Heart right ventricle (tissue), 16 donors: Measurements from ENCODE around the gene MIB2. TPM values are rescaled to one million over a fixed set of nuclear protein-coding genes. Genes with fewer than 3 reads are reported as not detected.
"Not testable (repeated sequence)": the region's sequence is repeated elsewhere in the genome, so short reads cannot be mapped to it uniquely, and the experiment has no call there.

Source experiments
- ATAC-seq, 8 donors: fragments of 200-7000 bp; cut with Tn5 transposase; one replicate each; pipeline ENCODE4 v1.9.1; 2020; ENCODE audit warnings: mild to moderate bottlenecking in 8 of 8, moderate library complexity in 8 of 8, moderate number of reproducible peaks in 1 of 8
- DNase-seq, 2 donors: peaks; one replicate each; pipeline ENCODE4 v3.0.0-alpha.2; 2020
- H3K27ac ChIP-seq, 10 donors: fragments of 200-600 bp; sonication (generic) in 2 of 10; one replicate each; pipeline versions ENCODE4 v1.5.0 to v1.8.0; 2020 to 2022; ENCODE audit warnings: mild to moderate bottlenecking in 3 of 10
- H3K27me3 ChIP-seq, 7 donors: fragments of 200-600 bp; one replicate each; pipeline ENCODE4 v1.8.0; 2021 to 2022; ENCODE audit warnings: mild to moderate bottlenecking in 2 of 7
- H3K36me3 ChIP-seq, 9 donors: fragments of 200-600 bp; sonication (generic) in 1 of 9; one replicate each; pipeline versions ENCODE4 v1.5.0 to v1.8.0; 2020 to 2022; ENCODE audit warnings: mild to moderate bottlenecking in 2 of 9
- H3K4me1 ChIP-seq, 9 donors: fragments of 200-600 bp; sonication (generic) in 1 of 9; one replicate each; pipeline versions ENCODE4 v1.5.0 to v1.8.0; 2020 to 2022; ENCODE audit warnings: mild to moderate bottlenecking in 4 of 9
- H3K4me3 ChIP-seq, 10 donors: fragments of 200-600 bp; sonication (generic) in 2 of 10; one replicate each; pipeline versions ENCODE4 v1.5.0 to v1.8.0; 2020 to 2022; ENCODE audit warnings: mild to moderate bottlenecking in 7 of 10, moderate library complexity in 2 of 10
- H3K9me3 ChIP-seq, 11 donors: fragments of 200-600 bp in 10 of 11; sonication (generic) in 2 of 11; one replicate each; pipeline versions ENCODE4 v1.5.0 to v1.8.0; 2013 to 2022; ENCODE audit warnings: mild to moderate bottlenecking in 2 of 11, control low read depth in 1 of 11, moderate library complexity in 1 of 11
- CTCF ChIP-seq, 9 donors: fragments of 200-600 bp; sonication (generic) in 2 of 9; IDR thresholded peaks; one replicate each; pipeline versions ENCODE4 v1.5.0 to v1.8.0; 2021 to 2022; ENCODE audit warnings: antibody characterized with exemption in 9 of 9, mild to moderate bottlenecking in 5 of 9, moderate library complexity in 1 of 9
- WGBS, 2 donors: extraction: QIAGEN DNeasy Blood & Tissue Kit; methylation state at CpG; one replicate each; pipeline ENCODE4 v1.1.7; 2013; ENCODE audit warnings: inconsistent platforms in 1 of 2; 5-methylcytosine and 5-hydroxymethylcytosine counted together
- intact Hi-C, 10 donors: fragments of 100-400 bp; cut with DNase I; formaldehyde crosslinking; loops; one replicate each; pipeline versions ENCODE4 v1.11.1 to v1.14.2; 2022
- polyA plus RNA-seq, 2 donors: library from polyadenylated mRNA; stranded (reverse); fragments of 200-250 nt; gene quantifications; one replicate each; pipeline ENCODE4 v1.2.3, GENCODE V29; 2013
- total RNA-seq, 10 donors: library from RNA; stranded (reverse); fragmentation: NEBNext Ultra II Directional in 3 of 10; extraction: Animal tissue kit (Norgen Biotek cat#: 25700) in 3 of 10; gene quantifications; one replicate each; pipeline versions ENCODE4 v1.2.1 to v1.2.4, GENCODE V29; 2021 to 2023
- donor health status: Arrhythmogenic right ventricular cardiomyopathy.
- donor health status: ischemic (EF 13 %, LVEDD 7.1; RV severe dilation, severe dysfunction).
- donor health status: healthy with polysubstance abuse.
- donor health status: DM: no; HTN: yes; CAD: no.
- donor health status: DM: no; HTN: no; CAD: no.
- donor health status: ischemic (EF 25% LVEDD 6.9; RV normal size, moderate dysfunction).
- donor health status: ischemic (EF 25% LVEDD 5.7; RV mildly dilated, moderate dysfunction).
- donor health status: healthy.
- donor health status: DM: yes; HTN: yes; CAD: no.
- donor health status: Ischemic cardiomyopathy.
- donor health status: ischemic (EF 35%, LVEDD 5.7; RV mildly dilated, moderate dysfunction).
- donor health status: nonischemic (EF 11% LVEDD 7.7; RV severe dilation, severe dysfunction).
- donor health status: DM: yes; HTN: yes; CAD: no.
- donor health status: PGD.
- donor health status: ischemic (EF 29% LVEDD 5.4; RV normal size, mild dysfunction).
- donor health status: nonischemic (EF 23%, LVEDD 6.1; RV moderate dilation, normal function).

The MIB2 gene
- total and polyA plus RNA-seq, 12 donors = 53.6 to 248 (median 74.7) TPM

GRCh38 chr1:1630191-1630964 lies 15.1 kb downstream of the MIB2 start:
- DNase-seq (peak; percentile 60 to 75), ATAC-seq (peak in 6 of 8 donors; percentile 3 to 45 (median 20))
- peak overlapping the region in 8 of 10 donors; percentile 10 to 47 (median 45) for H3K4me3 ChIP-seq
- WGBS, 2 donors = 44 to 46% methylated on average over 73 to 81 of the region's 81 CpGs
- H3K36me3 ChIP-seq = peaks cover 0 to 34% (median 8%) of the 10 kb centered on the region in 9 donors
- peaks cover 0 to 41% (median 15%) of the 10 kb centered on the region in 7 donors for H3K27me3 ChIP-seq
- no peak for TF ChIP-seq CTCF (IDR thresholded peaks at IDR 0.05)
- intact Hi-C loops = no loop called here
- peak overlapping the region; percentile 52 to 92 (median 82) for H3K27ac ChIP-seq
- peaks cover 0 to 29% (median 11%) of the 10 kb centered on the region in 9 donors for H3K4me1 ChIP-seq
- no peaks in the 10 kb centered on the region for H3K9me3 ChIP-seq

GRCh38 chr1:1630965-1631781 lies 15.9 kb downstream of the MIB2 start:
- peaks cover 0 to 41% (median 15%) of the 10 kb centered on the region in 7 donors for H3K27me3 ChIP-seq
- H3K27ac ChIP-seq = peak overlapping the region; percentile 52 to 92 (median 82)
- no peaks in the 10 kb centered on the region for H3K9me3 ChIP-seq
- TF ChIP-seq CTCF (IDR thresholded peaks at IDR 0.05) = no peak
- 23 to 24% methylated on average over 55 to 79 of the region's 79 CpGs for WGBS, 2 donors
- H3K4me3 ChIP-seq = peak overlapping the region in 9 of 10 donors; percentile 19 to 47 (median 45)
- ATAC-seq (peak; percentile 43 to 64 (median 60)), DNase-seq (peak; percentile 76 to 77)
- H3K4me1 ChIP-seq = peaks cover 0 to 21% (median 8%) of the 10 kb centered on the region in 9 donors
- peaks cover 0 to 34% (median 8%) of the 10 kb centered on the region in 9 donors for H3K36me3 ChIP-seq
- intact Hi-C loops = no loop called here

GRCh38 chr1:1631782-1632420 lies 16.6 kb downstream of the MIB2 start, which contains the start of gene MMP23B:
Gene MMP23B, plus strand, starts transcription at chr1:1632173. Its CDS starts 46 bp downstream, at chr1:1632219.
- Histone ChIP-seq H3K4me1 (peaks cover 0 to 18% (median 8%) of the 10 kb centered on the region in 9 donors), H3K4me3 (peak within 1 kb of the TSS in 9 of 10 donors; percentile 19 to 47 (median 45)), H3K9me3 (no peaks in the 10 kb centered on the region), H3K27me3 (peaks cover 0 to 41% (median 15%) of the 10 kb centered on the region in 7 donors), H3K36me3 (peaks cover 0 to 34% (median 15%) of the 10 kb centered on the region in 9 donors), H3K27ac (peak within 1 kb of the TSS; percentile 52 to 92 (median 82))
- WGBS, 2 donors = 6 to 12% methylated on average over 36 to 48 of the region's 48 CpGs
- DNase-seq (peak in 1 of 2 donors; percentile 41), ATAC-seq (peak; percentile 1 to 24 (median 8))
- intact Hi-C loops = no loop called here
- no peak for TF ChIP-seq CTCF (IDR thresholded peaks at IDR 0.05)

GRCh38 chr1:1633409-1633808 lies 18.1 kb downstream of the MIB2 start:
- peak in 7 of 8 donors; percentile 9 to 57 (median 47) for ATAC-seq
- H3K9me3 ChIP-seq, intact Hi-C loops, H3K4me3 ChIP-seq, H3K27ac ChIP-seq, DNase-seq: not testable (repeated sequence)
- no CpG with 5 or more reads among the region's 35 CpGs for WGBS, 2 donors
- Histone ChIP-seq H3K4me1 (peaks cover 0 to 18% (median 8%) of the 10 kb centered on the region in 9 donors), H3K27me3 (peaks cover 0 to 36% (median 15%) of the 10 kb centered on the region in 7 donors), H3K36me3 (peaks cover 0 to 33% (median 15%) of the 10 kb centered on the region in 9 donors)

- WGBS, 2 donors = 93% methylated on average over 9 of the region's 13 CpGs
- intact Hi-C loops, H3K27ac ChIP-seq, DNase-seq, H3K9me3 ChIP-seq, H3K4me3 ChIP-seq, ATAC-seq: not testable (repeated sequence)
- peaks cover 0 to 18% (median 8%) of the 10 kb centered on the region in 9 donors for H3K4me1 ChIP-seq
- H3K36me3 ChIP-seq = peaks cover 0 to 31% (median 8%) of the 10 kb centered on the region in 9 donors
- peaks cover 0 to 25% (median 14%) of the 10 kb centered on the region in 7 donors for H3K27me3 ChIP-seq
These were observed 19.3 kb downstream of the MIB2 start for GRCh38 chr1:1634613-1635012.

GRCh38 chr1:1636621-1637478 lies 21.6 kb downstream of the MIB2 start:
- H3K4me3 ChIP-seq, H3K9me3 ChIP-seq, H3K27ac ChIP-seq, H3K4me1 ChIP-seq, intact Hi-C loops, ATAC-seq, DNase-seq, H3K27me3 ChIP-seq: not testable (repeated sequence)
- H3K36me3 ChIP-seq = peaks cover 0 to 43% (median 8%) of the 10 kb centered on the region in 9 donors
- 90 to 95% methylated on average over 37 of the region's 37 CpGs for WGBS, 2 donors
